Embryonic facial prominence (tissue), 1 donor: ENCODE results near the gene PIAS4.

Experiments
- DNase-seq: peaks from one replicate; pipeline ENCODE4 v3.0.0-alpha.2; 2016; ENCODE audit errors: extremely low spot score

PIAS4 gene

GRCh38 chr19:4059891-4060620 lies 52.5 kb downstream of the PIAS4 start:
- DNase-seq = no peak

GRCh38 chr19:4060621-4061177 lies 53.2 kb downstream of the PIAS4 start:
- no peak for DNase-seq

- DNase-seq = no peak
Measured at GRCh38 chr19:4061178-4061682, 53.7 kb downstream of the PIAS4 start.

- DNase-seq = no peak
Measured at GRCh38 chr19:4061683-4062418, 54.3 kb downstream of the PIAS4 start.

GRCh38 chr19:4062419-4063368 lies 55.2 kb downstream of the PIAS4 start:
- no peak for DNase-seq

GRCh38 chr19:4063369-4064148 lies 56.0 kb downstream of the PIAS4 start:
- DNase-seq = no peak

- no peak for DNase-seq
Measured at GRCh38 chr19:4064149-4064495, 56.6 kb downstream of the PIAS4 start.

GRCh38 chr19:4064496-4065260 lies 57.1 kb downstream of the PIAS4 start:
- DNase-seq = no peak

- DNase-seq = peak; percentile 91
Measured at GRCh38 chr19:4065430-4066175, 58.1 kb downstream of the PIAS4 start.

- DNase-seq = no peak
Measured at GRCh38 chr19:4066176-4066606, 58.7 kb downstream of the PIAS4 start.

- peak; percentile 66 for DNase-seq
Measured at GRCh38 chr19:4066682-4067395, 59.3 kb downstream of the PIAS4 start, which contains the start of gene ZBTB7A. Gene ZBTB7A, minus strand, starts transcription at chr19:4066899. Its CDS starts 11,667 bp downstream, at chr19:4055232.

- DNase-seq = no peak
Measured at GRCh38 chr19:4067396-4068046, 60.0 kb downstream of the PIAS4 start.

GRCh38 chr19:4068047-4068966 lies 60.8 kb downstream of the PIAS4 start:
- no peak for DNase-seq

- DNase-seq = no peak
Measured at GRCh38 chr19:4069331-4069959, 61.9 kb downstream of the PIAS4 start.

- DNase-seq = no peak
Measured at GRCh38 chr19:4071610-4072009, 64.1 kb downstream of the PIAS4 start.

- no peak for DNase-seq
Measured at GRCh38 chr19:4075373-4075772, 67.8 kb downstream of the PIAS4 start.

GRCh38 chr19:4077007-4077374 lies 69.5 kb downstream of the PIAS4 start:
- DNase-seq = no peak
